Endothelial cell of umbilical vein (primary cell): ENCODE results near the gene SDK2. TPM values are rescaled to one million over a fixed set of nuclear protein-coding genes. Genes with fewer than 3 reads are reported as not detected.

Experiments used
- BruUV-seq: library from RNA; stranded (reverse); fragments of 400-500 nt; replicated peaks from 2 replicates; lab custom pipeline; 2021; lab: Mats Ljungman, UMichigan
- CTCF ChIA-PET: fragments of 300-600, 350-600 bp; sonication (Branson Sonifier 250); formaldehyde crosslinking; loops from one replicate; lab custom pipeline; 2021; ENCODE audit warnings: antibody characterized with exemption, inconsistent platforms; lab: Charles Lee
- POLR2A ChIA-PET: fragments of 300-600, 350-600 bp; sonication (Branson Sonifier 250); formaldehyde crosslinking; loops from one replicate; lab custom pipeline; 2021; ENCODE audit warnings: antibody characterized with exemption, inconsistent platforms; lab: Charles Lee
- DNase-seq: peaks from one replicate; pipeline ENCODE4 v3.0.0-alpha.2; 2011; ENCODE audit warnings: low read depth, low spot score
- FAIRE-seq: peaks from 2 replicates; lab custom pipeline; 2011; peaks lifted over from hg19 to GRCh38; lab: Jason Lieb, UNC
- H2AFZ ChIP-seq: 2 replicates; pipeline ENCODE4 v1.6.0; 2012; ENCODE audit warnings: low read depth, low read length, control low read depth, inconsistent platforms
- H3K27ac ChIP-seq: 2 replicates; pipeline ENCODE4 v1.5.1; 2011; ENCODE audit warnings: low read depth, mild to moderate bottlenecking, control low read depth, low read length, moderate library complexity; ENCODE audit not compliant: insufficient read depth
- H3K27me3 ChIP-seq, 2 experiments: 2 replicates each; pipeline versions ENCODE4 v1.6.0 to v1.6.1; 2011; ENCODE audit warnings: low read length in 2 of 2, mixed read lengths in 1 of 2; ENCODE audit not compliant: control insufficient read depth in 2 of 2, insufficient read depth in 2 of 2
- H3K36me3 ChIP-seq, 2 experiments: 2 replicates in 1 of 2; 3 replicates in 1 of 2; pipeline ENCODE4 v1.5.1; 2011; ENCODE audit warnings: low read length in 2 of 2, mild to moderate bottlenecking in 1 of 2, moderate library complexity in 1 of 2; ENCODE audit not compliant: control insufficient read depth in 2 of 2, insufficient read depth in 2 of 2; ENCODE audit errors: extremely low read depth in 1 of 2
- H3K4me1 ChIP-seq: 3 replicates; pipeline ENCODE4 v1.5.1; 2011; ENCODE audit warnings: mild to moderate bottlenecking, low read length; ENCODE audit not compliant: control insufficient read depth, insufficient read depth; ENCODE audit errors: extremely low read depth
- H3K4me2 ChIP-seq: 2 replicates; pipeline ENCODE4 v1.6.1; 2011; ENCODE audit warnings: low read length, control low read depth, mixed read lengths; ENCODE audit not compliant: insufficient read depth
- H3K4me3 ChIP-seq, 3 experiments: fragments of 200-600 bp in 1 of 3; sonication (generic), shearing (Covaris generic) in 1 of 3; replicated peaks in 1 of 3; 2 replicates each; pipeline ENCODE4 v1.5.1; 2011 to 2016; ENCODE audit warnings: control low read depth in 3 of 3, low read length in 3 of 3, mild to moderate bottlenecking in 2 of 3, inconsistent platforms in 1 of 3, low read depth in 1 of 3, moderate library complexity in 1 of 3; ENCODE audit not compliant: insufficient read depth in 1 of 3
- H3K79me2 ChIP-seq: 2 replicates; pipeline ENCODE4 v1.6.0; 2012; ENCODE audit warnings: low read length, inconsistent platforms; ENCODE audit not compliant: control insufficient read depth, insufficient read depth
- H3K9ac ChIP-seq: replicated peaks from 2 replicates; pipeline ENCODE3; 2011; ENCODE audit warnings: low read length, control low read depth; ENCODE audit not compliant: insufficient read depth; ENCODE audit errors: extremely low read depth
- H3K9me1 ChIP-seq: replicated peaks from 3 replicates; pipeline ENCODE4 v1.6.0; 2011; ENCODE audit warnings: mild to moderate bottlenecking, low read length; ENCODE audit not compliant: control insufficient read depth, insufficient read depth; ENCODE audit errors: extremely low read depth
- H3K9me3 ChIP-seq: replicated peaks from 2 replicates; pipeline ENCODE4 v1.5.1; 2012; ENCODE audit warnings: low read length, inconsistent platforms; ENCODE audit not compliant: control insufficient read depth, insufficient read depth
- H4K20me1 ChIP-seq: replicated peaks from 2 replicates; pipeline ENCODE3; 2011; ENCODE audit warnings: mild to moderate bottlenecking, low read length; ENCODE audit not compliant: control insufficient read depth, insufficient read depth; ENCODE audit errors: extremely low read depth
- CTCF ChIP-seq, 2 donors: IDR thresholded peaks; 1 replicate in 1 of 2; 2 replicates in 1 of 2; pipeline ENCODE4 v1.5.1; 2011; ENCODE audit warnings: low read length in 2 of 2, mild to moderate bottlenecking in 2 of 2, moderate library complexity in 2 of 2, control low read depth in 1 of 2, inconsistent platforms in 1 of 2, low read depth in 1 of 2; ENCODE audit not compliant: insufficient read depth in 1 of 2; ENCODE audit errors: extremely low read depth in 1 of 2
- EZH2 ChIP-seq: IDR thresholded peaks from 2 replicates; pipeline ENCODE4 v1.6.1; 2012; ENCODE audit warnings: borderline replicate concordance, low read depth, mild to moderate bottlenecking, moderate library complexity, low read length, inconsistent platforms; ENCODE audit not compliant: severe bottlenecking
- FOS ChIP-seq: IDR thresholded peaks from 2 replicates; pipeline ENCODE4 v1.6.1; 2011; ENCODE audit warnings: mild to moderate bottlenecking, low read length, moderate library complexity, borderline replicate concordance; ENCODE audit not compliant: insufficient read depth
- GATA2 ChIP-seq: IDR thresholded peaks from 2 replicates; pipeline ENCODE4 v1.7.0; 2011; ENCODE audit warnings: low read depth, mild to moderate bottlenecking, moderate library complexity, mixed read lengths, low read length; ENCODE audit not compliant: insufficient read length, insufficient read depth
- JUN ChIP-seq: IDR thresholded peaks from 2 replicates; pipeline ENCODE4 v1.6.1; 2011; ENCODE audit warnings: borderline replicate concordance, low read depth; ENCODE audit not compliant: insufficient read length, insufficient read depth
- MAX ChIP-seq: IDR thresholded peaks from 2 replicates; pipeline ENCODE4 v1.6.1; 2011; ENCODE audit not compliant: insufficient read depth, insufficient read length
- MYC ChIP-seq: IDR thresholded peaks from one replicate; pipeline ENCODE4 v1.6.1; 2011; ENCODE audit warnings: mild to moderate bottlenecking, low read depth, low read length
- POLR2A ChIP-seq: IDR thresholded peaks from 2 replicates; pipeline ENCODE4 v1.6.1; 2012; ENCODE audit warnings: low read depth, mild to moderate bottlenecking, control low read depth, low read length
- POLR2AphosphoS5 ChIP-seq: IDR thresholded peaks from 2 replicates; pipeline ENCODE4 v1.6.1; 2012; ENCODE audit warnings: low read depth, mild to moderate bottlenecking, control low read depth, low read length, moderate library complexity; ENCODE audit not compliant: insufficient read depth
- dilution Hi-C: fragments of 300-500 bp; cut with MboI; formaldehyde crosslinking; loops from one replicate; pipeline ENCODE4 v1.15.0; 2019; ENCODE audit warnings: low sequenced_read_pairs; ENCODE audit not compliant: extremely low pct_ligation_motif_present
- intact Hi-C: fragments of 100-400 bp; cut with micrococcal nuclease; formaldehyde crosslinking; loops from one replicate; pipeline ENCODE4 v1.10.0; 2022
- polyA plus RNA-seq, 4 experiments: library from polyadenylated mRNA; depleted of rRNA in 3 of 4; stranded (reverse) in 3 of 4; unstranded in 1 of 4; fragments of >200 nt; gene quantifications; 2 replicates each; pipeline versions ENCODE4 v1.2.1 to v1.2.3, GENCODE V29; 2011 to 2012; ENCODE audit warnings: missing spikeins in 1 of 4
- total RNA-seq: library from RNA; stranded (reverse); gene quantifications from 2 replicates; pipeline ENCODE4 v1.2.3, GENCODE V29; 2021

SDK2 gene
- total and polyA plus RNA-seq, 2 donors (not counting 3 experiments of a cell fraction or from before 2014, with no cell fraction given) = not detected

DNA sequence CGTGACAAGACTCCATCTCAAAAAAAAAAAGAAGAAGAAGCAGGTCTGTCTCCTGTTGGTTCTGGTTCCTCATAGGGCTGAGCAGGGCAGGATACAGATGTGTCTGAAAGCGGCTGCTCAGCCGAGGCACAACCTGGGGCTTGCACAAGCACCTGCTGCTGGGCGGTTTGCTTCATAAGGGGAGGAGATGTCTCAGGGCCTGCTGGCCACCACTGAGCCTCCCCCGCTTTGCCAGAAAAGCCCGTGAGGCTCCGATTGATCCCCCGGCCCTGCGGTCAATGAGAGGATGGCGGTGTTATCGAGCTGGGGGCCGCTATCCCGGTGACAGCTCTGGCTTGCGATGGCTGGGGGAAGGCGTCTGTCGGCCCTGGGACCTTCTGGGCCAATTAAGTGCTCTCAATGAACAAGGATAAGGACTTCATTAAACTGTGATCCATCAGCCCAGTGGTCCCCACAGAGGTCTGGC lies 162.0 kb downstream of the SDK2 start:
- no peak overlapping the region for H3K27ac ChIP-seq
- intact Hi-C loops = no loop called here
- H3K4me1 ChIP-seq = no peaks in the 10 kb centered on the region
- no peaks in the 10 kb centered on the region for H3K27me3 ChIP-seq
- no peak overlapping the region for H3K4me2 ChIP-seq
- dilution Hi-C loops = no loop called here
- no peaks in the 10 kb centered on the region for H3K9me3 ChIP-seq
- ChIA-PET CTCF (no interaction called here), POLR2A (no interaction called here)
- H3K79me2 ChIP-seq = no peaks in the 10 kb centered on the region
- no peaks in the 10 kb centered on the region for H3K9me1 ChIP-seq
- BruUV-seq = no TSS peak
- no peak overlapping the region for H3K9ac ChIP-seq
- TF ChIP-seq POLR2AphosphoS5 = no peak
- no peak for TF ChIP-seq MAX
- TF ChIP-seq EZH2 = no peak
- no peak for TF ChIP-seq MYC
- TF ChIP-seq FOS = no peak
- TF ChIP-seq POLR2A = no peak
- no peak for TF ChIP-seq JUN
- TF ChIP-seq CTCF (IDR thresholded peaks at IDR 0.05; ENCODE audit: extremely low read depth in 1 of 2, insufficient read depth in 1 of 2, low read depth in 1 of 2, low read length in 2 of 2) = no peak
- TF ChIP-seq GATA2 = no peak
- no peak for FAIRE-seq
- no peaks in the 10 kb centered on the region for H3K36me3 ChIP-seq
- no peaks in the 10 kb centered on the region for H4K20me1 ChIP-seq
- no peak overlapping the region for H2AFZ ChIP-seq
- DNase-seq = no peak
- no peak overlapping the region for H3K4me3 ChIP-seq
